ENCODE measurements around the gene IFNL1.

- TF ChIP-seq CTCF (IDR thresholded peaks at IDR 0.05) (no peak), POLR2A (IDR thresholded peaks at IDR 0.05) (no peak)
Observed at GRCh38 chr19:39341129-39341718, 45.0 kb downstream of the IFNL1 start.

Data from right lobe of liver (tissue), 4 donors.